SK-N-SH treated with all-trans-retinoic acid at 6 μM for 48 hours (cell line): ENCODE results near the gene ANKRD6.

Experiments used
- ARNTL ChIP-seq: fragments of 450-650 bp; formaldehyde crosslinking; IDR thresholded peaks from 2 replicates; pipeline ENCODE4 v1.5.0; 2020; ENCODE audit warnings: low read depth, mild to moderate bottlenecking, moderate library complexity, borderline replicate concordance
- BACH2 ChIP-seq: fragments of 250-450 bp; sonication (Bioruptor Pico); IDR thresholded peaks from 2 replicates; pipeline ENCODE4 v1.9.0; 2021; ENCODE audit warnings: mild to moderate bottlenecking, borderline replicate concordance
- ESRRG ChIP-seq: fragments of 250-450 bp; sonication (Bioruptor Pico); IDR thresholded peaks from 2 replicates; pipeline ENCODE4 v1.6.1; 2021; ENCODE audit warnings: mild to moderate bottlenecking
- ISL1 ChIP-seq: fragments of 250-450 bp; sonication (Bioruptor Pico); IDR thresholded peaks from 2 replicates; pipeline ENCODE4 v2.1.2; 2022; ENCODE audit warnings: mild to moderate bottlenecking, moderate library complexity
- OSR1 ChIP-seq: fragments of 250-450 bp; sonication (Bioruptor Pico); IDR thresholded peaks from 2 replicates; pipeline ENCODE4 v1.8.0; 2022; ENCODE audit warnings: moderate library complexity, mild to moderate bottlenecking, inconsistent platforms
- PATZ1 ChIP-seq: fragments of 250-450 bp; sonication (Bioruptor Pico); IDR thresholded peaks from 2 replicates; pipeline ENCODE4 v1.8.0; 2020; ENCODE audit warnings: mild to moderate bottlenecking, moderate library complexity, borderline replicate concordance
- POU6F1 ChIP-seq: fragments of 250-450 bp; sonication (Bioruptor Pico); IDR thresholded peaks from 2 replicates; pipeline ENCODE4 v1.8.0; 2021; ENCODE audit warnings: low read depth, mild to moderate bottlenecking, moderate library complexity, borderline replicate concordance
- SNAI2 ChIP-seq: fragments of 250-450 bp; sonication (Bioruptor Pico); IDR thresholded peaks from 2 replicates; pipeline ENCODE4 v1.5.0; 2020; ENCODE audit warnings: mild to moderate bottlenecking, moderate library complexity
- TOX ChIP-seq: fragments of 250-450 bp; sonication (Bioruptor Pico); IDR thresholded peaks from 2 replicates; pipeline ENCODE4 v1.8.0; 2021; ENCODE audit warnings: mild to moderate bottlenecking, moderate library complexity, borderline replicate concordance
- ZC3H10 ChIP-seq: fragments of 250-450 bp; sonication (Bioruptor Pico); IDR thresholded peaks from 2 replicates; pipeline ENCODE4 v1.5.1; 2021; ENCODE audit warnings: mild to moderate bottlenecking, moderate library complexity
- ZFP3 ChIP-seq: fragments of 250-450 bp; sonication (Bioruptor Pico); IDR thresholded peaks from 2 replicates; pipeline ENCODE4 v1.5.0; 2020; ENCODE audit warnings: mild to moderate bottlenecking, moderate library complexity
- ZNF8 ChIP-seq: fragments of 450-650 bp; formaldehyde crosslinking; IDR thresholded peaks from 2 replicates; pipeline ENCODE4 v1.5.0; 2020; ENCODE audit warnings: mild to moderate bottlenecking, moderate library complexity
- TF ChIP-seq, protein P1 (sequence below): fragments of 250-450 bp; sonication (Bioruptor Pico); IDR thresholded peaks from 2 replicates; pipeline ENCODE4 v1.5.0; 2020; ENCODE audit warnings: mild to moderate bottlenecking, moderate library complexity

DNA sequence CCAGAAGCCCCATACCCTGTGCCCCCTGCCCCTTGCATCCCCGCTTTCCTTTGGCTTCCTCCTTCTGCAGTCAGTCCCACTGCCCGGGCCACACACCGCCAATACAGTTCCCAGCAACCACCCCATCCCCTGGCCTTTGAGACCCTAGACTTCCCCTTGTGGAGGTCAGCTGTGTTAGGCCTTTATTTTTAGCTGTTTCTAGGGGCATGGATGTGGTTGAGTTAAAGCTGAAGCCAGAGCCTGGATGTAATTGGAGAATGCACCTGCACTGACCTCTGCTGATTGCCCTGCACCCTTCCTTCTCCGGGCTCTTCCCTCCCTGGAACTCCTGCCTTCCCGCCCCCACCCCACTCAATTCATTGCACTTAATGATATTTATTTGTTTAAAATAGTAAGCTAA, 171.7 kb downstream of the ANKRD6 start:
- TF ChIP-seq ZFP3 = no peak
- no peak for TF ChIP-seq PATZ1 (CRISPR knock-in tag)
- no peak for TF ChIP-seq ISL1
- TF ChIP-seq TOX (CRISPR knock-in tag) = no peak
- no peak for TF ChIP-seq ESRRG
- TF ChIP-seq, protein P1, sequence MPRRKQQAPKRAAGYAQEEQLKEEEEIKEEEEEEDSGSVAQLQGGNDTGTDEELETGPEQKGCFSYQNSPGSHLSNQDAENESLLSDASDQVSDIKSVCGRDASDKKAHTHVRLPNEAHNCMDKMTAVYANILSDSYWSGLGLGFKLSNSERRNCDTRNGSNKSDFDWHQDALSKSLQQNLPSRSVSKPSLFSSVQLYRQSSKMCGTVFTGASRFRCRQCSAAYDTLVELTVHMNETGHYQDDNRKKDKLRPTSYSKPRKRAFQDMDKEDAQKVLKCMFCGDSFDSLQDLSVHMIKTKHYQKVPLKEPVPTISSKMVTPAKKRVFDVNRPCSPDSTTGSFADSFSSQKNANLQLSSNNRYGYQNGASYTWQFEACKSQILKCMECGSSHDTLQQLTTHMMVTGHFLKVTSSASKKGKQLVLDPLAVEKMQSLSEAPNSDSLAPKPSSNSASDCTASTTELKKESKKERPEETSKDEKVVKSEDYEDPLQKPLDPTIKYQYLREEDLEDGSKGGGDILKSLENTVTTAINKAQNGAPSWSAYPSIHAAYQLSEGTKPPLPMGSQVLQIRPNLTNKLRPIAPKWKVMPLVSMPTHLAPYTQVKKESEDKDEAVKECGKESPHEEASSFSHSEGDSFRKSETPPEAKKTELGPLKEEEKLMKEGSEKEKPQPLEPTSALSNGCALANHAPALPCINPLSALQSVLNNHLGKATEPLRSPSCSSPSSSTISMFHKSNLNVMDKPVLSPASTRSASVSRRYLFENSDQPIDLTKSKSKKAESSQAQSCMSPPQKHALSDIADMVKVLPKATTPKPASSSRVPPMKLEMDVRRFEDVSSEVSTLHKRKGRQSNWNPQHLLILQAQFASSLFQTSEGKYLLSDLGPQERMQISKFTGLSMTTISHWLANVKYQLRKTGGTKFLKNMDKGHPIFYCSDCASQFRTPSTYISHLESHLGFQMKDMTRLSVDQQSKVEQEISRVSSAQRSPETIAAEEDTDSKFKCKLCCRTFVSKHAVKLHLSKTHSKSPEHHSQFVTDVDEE (CRISPR knock-in tag) = no peak
- TF ChIP-seq ZC3H10 (CRISPR knock-in tag) = no peak
- TF ChIP-seq OSR1 (CRISPR knock-in tag) = no peak
- no peak for TF ChIP-seq SNAI2 (CRISPR knock-in tag)
- no peak for TF ChIP-seq ZNF8 (CRISPR knock-in tag)
- no peak for TF ChIP-seq BACH2
- TF ChIP-seq POU6F1 (CRISPR knock-in tag) = no peak
- TF ChIP-seq ARNTL (CRISPR knock-in tag) = no peak
